Esophagus muscularis mucosa (tissue), 4 donors: Measurements from ENCODE around the gene CEP131. TPM values are rescaled to one million over a fixed set of nuclear protein-coding genes. Genes with fewer than 3 reads are reported as not detected.
A peak's percentile ranks its signal among the peaks of the same experiment; 100 is the strongest.
"Not testable (repeated sequence)": the region's sequence is repeated elsewhere in the genome, so short reads cannot be mapped to it uniquely, and the experiment has no call there.

Source experiments
- DNase-seq: peaks from one replicate; pipeline ENCODE4 v3.0.0-alpha.2; 2017; ENCODE audit errors: extremely low spot score
- H3K27ac ChIP-seq, 4 donors: fragments of 200-600 bp; sonication (generic); replicated peaks in 1 of 4; 1 replicate in 3 of 4; 2 replicates in 1 of 4; pipeline ENCODE4 v1.5.1; 2016 to 2019; ENCODE audit warnings: mild to moderate bottlenecking in 1 of 4
- H3K27me3 ChIP-seq, 4 donors: fragments of 200-600 bp; sonication (generic); one replicate each; pipeline versions ENCODE4 v1.5.1 to v1.6.0; 2016 to 2019
- H3K36me3 ChIP-seq, 4 donors: fragments of 200-600 bp; sonication (generic); one replicate each; pipeline ENCODE4 v1.5.1; 2016 to 2019
- H3K4me1 ChIP-seq, 4 donors: fragments of 200-600 bp; sonication (generic); one replicate each; pipeline ENCODE4 v1.5.1; 2016 to 2019
- H3K4me3 ChIP-seq, 4 donors: fragments of 200-600 bp; sonication (generic); 1 replicate in 2 of 4; 2 replicates in 2 of 4; pipeline ENCODE4 v1.5.1; 2016 to 2019; ENCODE audit warnings: mild to moderate bottlenecking in 4 of 4, moderate library complexity in 1 of 4
- H3K9me3 ChIP-seq, 4 donors: fragments of 200-600 bp; sonication (generic); 1 replicate in 3 of 4; 2 replicates in 1 of 4; pipeline ENCODE4 v1.5.1; 2016 to 2019
- CTCF ChIP-seq, 3 experiments: fragments of 200-600 bp in 2 of 3; fragments of 450-650 bp in 1 of 3; sonication (generic) in 2 of 3; IDR thresholded peaks; one replicate each; pipeline ENCODE4 v1.5.1; 2017 to 2019; ENCODE audit warnings: antibody characterized with exemption in 3 of 3, mild to moderate bottlenecking in 2 of 3, moderate library complexity in 1 of 3
- EP300 ChIP-seq: sonication (generic); formaldehyde crosslinking; IDR thresholded peaks from one replicate; pipeline ENCODE4 v1.6.1; 2017; ENCODE audit warnings: antibody characterized with exemption
- POLR2A ChIP-seq: fragments of 450-650 bp; IDR thresholded peaks from one replicate; pipeline ENCODE4 v1.6.1; 2017; ENCODE audit warnings: antibody characterized with exemption, moderate library complexity, mild to moderate bottlenecking, low read depth
- POLR2AphosphoS5 ChIP-seq, 2 donors: sonication (generic); formaldehyde crosslinking; IDR thresholded peaks; one replicate each; pipeline ENCODE4 v1.6.1; 2017; ENCODE audit warnings: antibody characterized with exemption in 2 of 2
- WGBS: methylation state at CpG from one replicate; pipeline ENCODE4 v1.1.5; 2018; 5-methylcytosine and 5-hydroxymethylcytosine counted together
- intact Hi-C: fragments of 100-400 bp; cut with DNase I; formaldehyde crosslinking; loops from one replicate; pipeline ENCODE4 v1.15.1; 2023
- total RNA-seq, 4 donors: library from RNA; depleted of rRNA; stranded (reverse); fragments of >200 nt; gene quantifications; one replicate each; pipeline versions ENCODE4 v1.1.0 to v1.2.1, GENCODE V29; 2016

The CEP131 gene
- total RNA-seq, 4 donors from 2014 or later, result 4.5 to 10.6 (median 8.9) TPM

GRCh38 chr17:81228420-81228819, 5.7 kb upstream of the CEP131 start:
- Histone ChIP-seq H3K9me3 (no peaks in the 10 kb centered on the region), H3K4me1 (peaks cover 4 to 7% (median 5%) of the 10 kb centered on the region in 4 donors), H3K4me3 (no peak overlapping the region), H3K36me3 (peaks cover 29 to 54% (median 52%) of the 10 kb centered on the region in 4 donors), H3K27ac (no peak overlapping the region), H3K27me3 (no peaks in the 10 kb centered on the region)
- DNase-seq, result no peak
- TF ChIP-seq POLR2AphosphoS5 (IDR thresholded peaks at IDR 0.05), result no peak
- TF ChIP-seq EP300, result no peak
- TF ChIP-seq CTCF (IDR thresholded peaks at IDR 0.05), result no peak
- TF ChIP-seq POLR2A, result no peak
- WGBS, result 63% methylated on average over 6 of the region's 9 CpGs
- intact Hi-C loops, result no loop called here

GRCh38 chr17:81227630-81228029, 4.9 kb upstream of the CEP131 start:
- DNase-seq, H3K9me3 ChIP-seq, H3K27ac ChIP-seq, H3K4me3 ChIP-seq, intact Hi-C loops, H3K27me3 ChIP-seq: not testable (repeated sequence)
- 64% methylated on average over 2 of the region's 2 CpGs for WGBS
- Histone ChIP-seq H3K4me1 (peaks cover 5 to 11% (median 8%) of the 10 kb centered on the region in 4 donors), H3K36me3 (peaks cover 23 to 46% (median 44%) of the 10 kb centered on the region in 4 donors)

- H3K27me3 ChIP-seq, result no peaks in the 10 kb centered on the region
- peak overlapping the region; percentile 32 to 69 (median 56) for H3K27ac ChIP-seq
- no peak for DNase-seq
- H3K4me1 ChIP-seq, result peaks cover 19 to 27% (median 24%) of the 10 kb centered on the region in 4 donors
- H3K4me3 ChIP-seq, result peak overlapping the region; percentile 65 to 85 (median 80)
- H3K36me3 ChIP-seq, result peaks cover 7 to 22% (median 15%) of the 10 kb centered on the region in 4 donors
- TF ChIP-seq POLR2A, result no peak
- TF ChIP-seq POLR2AphosphoS5 (IDR thresholded peaks at IDR 0.05), result no peak
- TF ChIP-seq CTCF (IDR thresholded peaks at IDR 0.05), result no peak
- TF ChIP-seq EP300, result no peak
- no peaks in the 10 kb centered on the region for H3K9me3 ChIP-seq
- WGBS, result 26% methylated on average over 9 of the region's 11 CpGs
- intact Hi-C loops, result no loop called here
Observed at GRCh38 chr17:81223762-81224130, 981 bp upstream of the CEP131 start.

GRCh38 chr17:81222620-81222905, 202 bp downstream of the CEP131 start:
- Histone ChIP-seq H3K4me1 (peaks cover 19 to 27% (median 24%) of the 10 kb centered on the region in 4 donors), H3K27me3 (no peaks in the 10 kb centered on the region), H3K9me3 (no peaks in the 10 kb centered on the region), H3K4me3 (peak overlapping the region; percentile 65 to 85 (median 80)), H3K36me3 (peaks cover 7 to 18% (median 10%) of the 10 kb centered on the region in 4 donors), H3K27ac (peak overlapping the region in 3 of 4 donors; percentile 24 to 58 (median 54))
- 0% methylated on average over 1 of the region's 30 CpGs for WGBS
- TF ChIP-seq POLR2A, result no peak
- TF ChIP-seq EP300, result no peak
- no peak for TF ChIP-seq POLR2AphosphoS5 (IDR thresholded peaks at IDR 0.05)
- TF ChIP-seq CTCF (IDR thresholded peaks at IDR 0.05), result no peak
- DNase-seq, result no peak
- intact Hi-C loops, result no loop called here

GRCh38 chr17:81221842-81222619, 734 bp downstream of the CEP131 start:
- DNase-seq, result no peak
- Histone ChIP-seq H3K4me1 (peaks cover 19 to 27% (median 24%) of the 10 kb centered on the region in 4 donors), H3K27ac (peak overlapping the region in 3 of 4 donors; percentile 24 to 58 (median 54)), H3K36me3 (peaks cover 7 to 23% (median 10%) of the 10 kb centered on the region in 4 donors), H3K27me3 (no peaks in the 10 kb centered on the region), H3K9me3 (no peaks in the 10 kb centered on the region), H3K4me3 (peak overlapping the region; percentile 65 to 85 (median 80))
- 35% methylated on average over 9 of the region's 24 CpGs for WGBS
- intact Hi-C loops, result no loop called here
- no peak for TF ChIP-seq CTCF (IDR thresholded peaks at IDR 0.05)
- no peak for TF ChIP-seq POLR2AphosphoS5 (IDR thresholded peaks at IDR 0.05)
- TF ChIP-seq POLR2A, result no peak
- TF ChIP-seq EP300, result no peak
